GM12872 (cell line): ENCODE results near the gene DPP8.

ENCODE experiments used
- TF ChIP-seq, protein P1 (sequence below): IDR thresholded peaks from 3 replicates; pipeline ENCODE4 v1.5.1; 2011; ENCODE audit warnings: low read depth, mild to moderate bottlenecking, low read length, moderate library complexity; ENCODE audit not compliant: insufficient read depth

Gene DPP8

GRCh38 chr15:65518633-65519285, 1.3 kb upstream of the DPP8 start:
- TF ChIP-seq, protein P1, sequence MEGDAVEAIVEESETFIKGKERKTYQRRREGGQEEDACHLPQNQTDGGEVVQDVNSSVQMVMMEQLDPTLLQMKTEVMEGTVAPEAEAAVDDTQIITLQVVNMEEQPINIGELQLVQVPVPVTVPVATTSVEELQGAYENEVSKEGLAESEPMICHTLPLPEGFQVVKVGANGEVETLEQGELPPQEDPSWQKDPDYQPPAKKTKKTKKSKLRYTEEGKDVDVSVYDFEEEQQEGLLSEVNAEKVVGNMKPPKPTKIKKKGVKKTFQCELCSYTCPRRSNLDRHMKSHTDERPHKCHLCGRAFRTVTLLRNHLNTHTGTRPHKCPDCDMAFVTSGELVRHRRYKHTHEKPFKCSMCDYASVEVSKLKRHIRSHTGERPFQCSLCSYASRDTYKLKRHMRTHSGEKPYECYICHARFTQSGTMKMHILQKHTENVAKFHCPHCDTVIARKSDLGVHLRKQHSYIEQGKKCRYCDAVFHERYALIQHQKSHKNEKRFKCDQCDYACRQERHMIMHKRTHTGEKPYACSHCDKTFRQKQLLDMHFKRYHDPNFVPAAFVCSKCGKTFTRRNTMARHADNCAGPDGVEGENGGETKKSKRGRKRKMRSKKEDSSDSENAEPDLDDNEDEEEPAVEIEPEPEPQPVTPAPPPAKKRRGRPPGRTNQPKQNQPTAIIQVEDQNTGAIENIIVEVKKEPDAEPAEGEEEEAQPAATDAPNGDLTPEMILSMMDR: no peak

DNA sequence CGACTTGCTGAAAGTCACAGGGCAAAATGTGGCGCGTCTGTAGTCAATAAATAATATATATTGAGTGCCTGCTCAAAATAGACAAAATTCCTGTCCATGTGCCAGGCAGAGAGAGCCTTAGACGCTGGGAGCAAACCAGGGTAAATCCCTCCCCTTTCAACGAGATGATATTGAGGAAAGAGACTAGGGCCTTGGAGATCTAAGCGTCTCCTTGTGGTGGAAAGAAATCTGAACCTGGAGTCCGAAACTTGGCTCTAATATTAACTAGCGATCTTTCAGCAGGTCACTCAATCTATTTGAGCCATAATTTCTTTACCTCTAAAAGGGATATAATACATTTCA, 348 bp upstream of the DPP8 start:
- TF ChIP-seq, protein P1: no peak

GRCh38 chr15:65512807-65513416, 4.6 kb downstream of the DPP8 start:
- TF ChIP-seq, protein P1: no peak

GRCh38 chr15:65512189-65512588, 5.3 kb downstream of the DPP8 start:
- TF ChIP-seq, protein P1: no peak

DNA sequence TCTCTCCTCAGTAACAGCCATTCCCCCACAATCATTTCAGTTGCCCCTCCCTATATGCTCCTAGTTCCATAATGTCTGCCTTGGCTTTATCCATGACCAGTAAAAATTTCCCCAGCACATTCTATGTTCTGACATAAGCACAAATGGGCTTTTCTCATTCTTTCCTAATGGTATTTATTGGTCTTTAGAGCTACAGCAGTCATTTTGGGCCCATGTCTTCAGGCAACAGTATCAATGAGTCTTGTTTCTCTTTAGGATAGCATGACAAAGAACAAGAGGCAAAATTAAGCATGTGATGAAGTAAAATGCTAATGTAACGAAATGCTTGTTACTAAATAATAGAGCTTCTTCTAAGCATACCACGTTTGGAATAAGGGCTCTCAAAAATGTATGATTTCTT, 8.2 kb downstream of the DPP8 start:
- TF ChIP-seq, protein P1: no peak

DNA sequence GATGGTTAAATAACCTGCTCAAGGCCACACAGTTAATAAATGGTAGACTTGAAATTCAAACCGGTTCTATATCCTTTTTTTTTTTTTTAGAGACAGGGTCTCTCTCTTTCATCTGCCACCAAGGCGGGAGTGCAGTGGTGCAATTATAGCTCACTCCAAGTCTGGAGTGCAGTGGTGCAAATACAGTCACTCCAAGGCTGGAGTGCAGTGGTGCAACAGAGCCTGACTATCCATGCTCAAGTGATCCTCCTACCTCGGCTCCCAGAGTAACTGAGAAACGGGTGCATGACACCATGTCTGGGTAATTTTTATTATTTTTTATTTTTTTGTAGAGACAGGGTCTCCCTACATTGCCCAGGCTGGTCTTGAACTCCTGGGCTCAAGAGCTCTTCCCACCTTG, 23.4 kb downstream of the DPP8 start:
- TF ChIP-seq, protein P1: no peak

DNA sequence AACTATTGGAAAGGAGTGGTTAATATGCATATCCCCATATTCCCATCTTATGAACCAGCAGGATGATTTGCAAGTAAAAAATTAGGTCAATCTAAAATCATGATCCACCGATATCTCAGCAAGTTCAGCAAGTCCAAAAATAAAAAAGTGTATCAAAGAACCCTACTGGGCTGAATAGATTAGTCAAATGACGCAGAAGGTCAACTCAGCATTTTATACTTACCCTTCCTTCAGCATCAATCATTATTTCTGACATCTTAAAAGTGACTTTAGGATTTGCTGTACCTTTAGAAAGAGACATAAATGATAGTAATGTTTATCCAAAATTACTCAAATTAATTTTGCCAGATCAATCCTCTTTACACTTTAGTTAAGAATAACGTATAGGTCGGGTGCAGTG, 32.6 kb downstream of the DPP8 start:
- TF ChIP-seq, protein P1: no peak
